Measurements from ENCODE around the gene KRTAP5-5. TPM values are rescaled to one million over a fixed set of nuclear protein-coding genes. Genes with fewer than 3 reads are reported as not detected.

KRTAP5-5 gene
- total and polyA plus RNA-seq, 4 donors: not detected

DNA sequence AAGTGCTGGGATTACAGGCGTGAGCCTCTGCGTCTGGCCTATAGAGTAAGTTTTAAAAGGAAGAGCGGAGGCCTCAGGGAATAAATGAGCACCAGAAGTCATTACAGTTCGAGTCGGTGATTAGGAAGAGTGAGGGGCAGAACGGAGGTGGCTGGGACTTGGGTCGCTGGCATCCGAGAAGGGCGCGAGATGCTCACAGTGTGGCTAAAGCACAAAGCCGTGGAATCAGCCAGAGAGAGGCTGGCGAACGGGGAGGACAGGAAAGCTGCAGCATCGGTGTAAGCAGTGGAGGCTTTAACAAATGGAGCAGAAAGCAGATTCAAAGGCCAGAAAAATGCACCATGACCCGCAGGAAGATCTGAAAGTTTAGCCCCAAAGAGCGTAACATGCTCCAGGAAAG is 5.0 kb upstream of the KRTAP5-5 start:
- Histone ChIP-seq H3K36me3 (ENCODE audit: control insufficient read depth in 4 of 4, insufficient read depth in 3 of 4, low read depth in 1 of 4, low read length in 3 of 4) (no peaks in the 10 kb centered on the region), H3K27me3 (ENCODE audit: control insufficient read depth in 4 of 4, insufficient read depth in 4 of 4, low read length in 3 of 4) (peaks cover 0 to 3% (median 0%) of the 10 kb centered on the region in 4 donors), H3K27ac (ENCODE audit: low read depth in 1 of 2, low read length in 2 of 2) (no peak overlapping the region), H3K9ac (ENCODE audit: low read depth in 1 of 2, low read length in 2 of 2) (no peak overlapping the region), H3K4me3 (ENCODE audit: low read depth in 1 of 3, low read length in 3 of 3) (no peak overlapping the region), H3K9me3 (ENCODE audit: control insufficient read depth in 4 of 4, low read length in 3 of 4) (no peaks in the 10 kb centered on the region), H3K4me1 (ENCODE audit: control insufficient read depth in 4 of 4, insufficient read depth in 4 of 4, low read length in 3 of 4) (peaks cover 0 to 6% (median 0%) of the 10 kb centered on the region in 4 donors)
- DNase-seq (ENCODE audit: low spot score): no peak
- TF ChIP-seq SP1 (IDR thresholded peaks at IDR 0.05): no peak
- TF ChIP-seq, protein P1, sequence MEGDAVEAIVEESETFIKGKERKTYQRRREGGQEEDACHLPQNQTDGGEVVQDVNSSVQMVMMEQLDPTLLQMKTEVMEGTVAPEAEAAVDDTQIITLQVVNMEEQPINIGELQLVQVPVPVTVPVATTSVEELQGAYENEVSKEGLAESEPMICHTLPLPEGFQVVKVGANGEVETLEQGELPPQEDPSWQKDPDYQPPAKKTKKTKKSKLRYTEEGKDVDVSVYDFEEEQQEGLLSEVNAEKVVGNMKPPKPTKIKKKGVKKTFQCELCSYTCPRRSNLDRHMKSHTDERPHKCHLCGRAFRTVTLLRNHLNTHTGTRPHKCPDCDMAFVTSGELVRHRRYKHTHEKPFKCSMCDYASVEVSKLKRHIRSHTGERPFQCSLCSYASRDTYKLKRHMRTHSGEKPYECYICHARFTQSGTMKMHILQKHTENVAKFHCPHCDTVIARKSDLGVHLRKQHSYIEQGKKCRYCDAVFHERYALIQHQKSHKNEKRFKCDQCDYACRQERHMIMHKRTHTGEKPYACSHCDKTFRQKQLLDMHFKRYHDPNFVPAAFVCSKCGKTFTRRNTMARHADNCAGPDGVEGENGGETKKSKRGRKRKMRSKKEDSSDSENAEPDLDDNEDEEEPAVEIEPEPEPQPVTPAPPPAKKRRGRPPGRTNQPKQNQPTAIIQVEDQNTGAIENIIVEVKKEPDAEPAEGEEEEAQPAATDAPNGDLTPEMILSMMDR (IDR thresholded peaks at IDR 0.05; ENCODE audit: low read depth, low read length, missing input control): no peak
- TF ChIP-seq, protein P2, sequence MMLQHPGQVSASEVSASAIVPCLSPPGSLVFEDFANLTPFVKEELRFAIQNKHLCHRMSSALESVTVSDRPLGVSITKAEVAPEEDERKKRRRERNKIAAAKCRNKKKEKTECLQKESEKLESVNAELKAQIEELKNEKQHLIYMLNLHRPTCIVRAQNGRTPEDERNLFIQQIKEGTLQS (IDR thresholded peaks at IDR 0.05): no peak
- no peak for TF ChIP-seq GABPA (IDR thresholded peaks at IDR 0.05 in 1 of 2, conservative IDR thresholded peaks at IDR 0.05 in 1 of 2)
- no peak for TF ChIP-seq JUND (IDR thresholded peaks at IDR 0.05)
- no peak for TF ChIP-seq RXRA (IDR thresholded peaks at IDR 0.05)
- WGBS: 81% methylated on average over 16 of the region's 16 CpGs

DNA sequence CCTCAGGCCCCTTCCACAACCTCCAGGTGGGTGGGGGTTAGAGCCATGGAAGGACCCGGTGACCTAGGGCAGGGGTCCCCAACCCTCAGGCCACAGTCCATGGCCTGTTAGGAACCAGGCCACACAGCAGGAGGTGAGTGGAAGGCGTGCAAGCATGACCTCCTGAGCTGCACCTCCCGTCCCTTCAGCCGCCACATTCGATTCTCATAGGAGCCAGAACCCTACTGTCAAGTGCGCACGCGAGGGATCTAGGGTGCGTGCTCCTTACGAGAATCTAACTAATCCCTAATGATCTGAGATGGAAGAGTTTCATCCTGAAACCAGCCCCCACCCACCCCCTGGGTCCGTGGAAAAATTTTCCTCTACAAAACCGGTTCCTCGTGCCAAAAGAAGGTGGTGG is 4.0 kb upstream of the KRTAP5-5 start:
- H3K4me1 ChIP-seq (ENCODE audit: control insufficient read depth in 4 of 4, insufficient read depth in 4 of 4, low read length in 3 of 4): peaks cover 0 to 6% (median 0%) of the 10 kb centered on the region in 4 donors
- no peak overlapping the region for H3K9ac ChIP-seq (ENCODE audit: low read depth in 1 of 2, low read length in 2 of 2)
- H3K27me3 ChIP-seq (ENCODE audit: control insufficient read depth in 4 of 4, insufficient read depth in 4 of 4, low read length in 3 of 4): peaks cover 0 to 7% (median 0%) of the 10 kb centered on the region in 4 donors
- no peak for TF ChIP-seq HNF4G (IDR thresholded peaks at IDR 0.05)
- TF ChIP-seq NR2F2 (IDR thresholded peaks at IDR 0.05): no peak
- no peak overlapping the region for H3K4me3 ChIP-seq (ENCODE audit: low read depth in 1 of 3, low read length in 3 of 3)
- WGBS: 87% methylated on average over 13 of the region's 13 CpGs
- H3K36me3 ChIP-seq (ENCODE audit: control insufficient read depth in 4 of 4, insufficient read depth in 3 of 4, low read depth in 1 of 4, low read length in 3 of 4): no peaks in the 10 kb centered on the region
- no peak overlapping the region for H3K27ac ChIP-seq (ENCODE audit: low read depth in 1 of 2, low read length in 2 of 2)
- H3K9me3 ChIP-seq (ENCODE audit: control insufficient read depth in 4 of 4, low read length in 3 of 4): no peaks in the 10 kb centered on the region
- DNase-seq (ENCODE audit: low spot score): no peak

DNA sequence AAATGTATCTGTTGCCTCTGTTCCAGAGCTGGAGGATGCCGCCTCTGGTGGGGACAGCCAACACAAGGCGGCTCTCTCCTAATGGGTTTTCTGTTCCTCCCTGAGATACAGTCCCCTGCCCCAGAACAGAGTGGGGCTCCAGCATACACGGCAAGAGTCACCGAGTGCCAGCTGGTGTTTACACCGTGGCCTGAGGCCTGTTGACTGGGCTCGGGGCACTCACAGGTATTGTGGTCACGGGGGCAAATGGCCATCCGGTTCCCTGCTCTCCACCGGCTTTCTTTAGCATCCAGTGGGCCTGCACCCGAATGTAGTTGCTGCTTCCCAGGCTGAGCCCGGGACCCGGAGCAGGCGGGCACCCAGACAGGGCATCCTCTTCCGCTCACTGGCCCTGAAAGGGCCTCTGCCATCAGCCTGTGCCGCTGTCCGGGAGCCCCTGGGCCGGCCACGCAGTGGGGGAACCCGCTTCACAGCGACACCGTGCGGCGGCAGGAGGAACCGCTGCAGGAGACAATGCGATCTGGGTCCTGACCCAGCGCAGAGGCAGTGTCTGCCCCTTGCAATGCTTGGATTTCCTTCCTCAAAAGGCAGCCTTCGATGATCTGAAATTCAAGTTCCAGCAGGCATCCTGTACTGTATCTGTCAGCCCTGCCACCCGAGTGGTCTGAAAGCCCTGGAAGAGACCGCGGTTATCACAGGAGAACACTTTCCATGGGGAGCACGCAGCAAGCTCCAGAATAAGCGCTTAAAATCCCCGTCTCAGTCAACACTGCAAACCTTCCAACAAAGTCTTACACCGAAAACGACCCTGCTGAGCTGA is 859 bp upstream of the KRTAP5-5 start:
- H3K4me3 ChIP-seq (ENCODE audit: low read depth in 1 of 3, low read length in 3 of 3): no peak overlapping the region
- H3K4me1 ChIP-seq (ENCODE audit: control insufficient read depth in 4 of 4, insufficient read depth in 4 of 4, low read length in 3 of 4): peaks cover 0 to 6% (median 0%) of the 10 kb centered on the region in 4 donors
- H3K27ac ChIP-seq (ENCODE audit: low read depth in 1 of 2, low read length in 2 of 2): no peak overlapping the region
- H3K9ac ChIP-seq (ENCODE audit: low read depth in 1 of 2, low read length in 2 of 2): no peak overlapping the region
- H3K27me3 ChIP-seq (ENCODE audit: control insufficient read depth in 4 of 4, insufficient read depth in 4 of 4, low read length in 3 of 4): peaks cover 0 to 7% (median 0%) of the 10 kb centered on the region in 4 donors
- H3K9me3 ChIP-seq (ENCODE audit: control insufficient read depth in 4 of 4, low read length in 3 of 4): no peaks in the 10 kb centered on the region
- DNase-seq (ENCODE audit: low spot score): peak; percentile 71
- 27% methylated on average over 35 of the region's 35 CpGs for WGBS
- no peaks in the 10 kb centered on the region for H3K36me3 ChIP-seq (ENCODE audit: control insufficient read depth in 4 of 4, insufficient read depth in 3 of 4, low read depth in 1 of 4, low read length in 3 of 4)
- TF ChIP-seq RAD21 (IDR thresholded peaks at IDR 0.05): peak; percentile 68 to 78
- TF ChIP-seq, protein P1 (IDR thresholded peaks at IDR 0.05; ENCODE audit: low read depth, low read length, missing input control): peak; percentile 77
- TF ChIP-seq, protein P3, sequence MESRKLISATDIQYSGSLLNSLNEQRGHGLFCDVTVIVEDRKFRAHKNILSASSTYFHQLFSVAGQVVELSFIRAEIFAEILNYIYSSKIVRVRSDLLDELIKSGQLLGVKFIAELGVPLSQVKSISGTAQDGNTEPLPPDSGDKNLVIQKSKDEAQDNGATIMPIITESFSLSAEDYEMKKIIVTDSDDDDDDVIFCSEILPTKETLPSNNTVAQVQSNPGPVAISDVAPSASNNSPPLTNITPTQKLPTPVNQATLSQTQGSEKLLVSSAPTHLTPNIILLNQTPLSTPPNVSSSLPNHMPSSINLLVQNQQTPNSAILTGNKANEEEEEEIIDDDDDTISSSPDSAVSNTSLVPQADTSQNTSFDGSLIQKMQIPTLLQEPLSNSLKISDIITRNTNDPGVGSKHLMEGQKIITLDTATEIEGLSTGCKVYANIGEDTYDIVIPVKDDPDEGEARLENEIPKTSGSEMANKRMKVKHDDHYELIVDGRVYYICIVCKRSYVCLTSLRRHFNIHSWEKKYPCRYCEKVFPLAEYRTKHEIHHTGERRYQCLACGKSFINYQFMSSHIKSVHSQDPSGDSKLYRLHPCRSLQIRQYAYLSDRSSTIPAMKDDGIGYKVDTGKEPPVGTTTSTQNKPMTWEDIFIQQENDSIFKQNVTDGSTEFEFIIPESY (IDR thresholded peaks at IDR 0.05): no peak
